Small intestine (tissue), 7 donors: ENCODE measurements around the gene SMAP1. TPM values are rescaled to one million over a fixed set of nuclear protein-coding genes. Genes with fewer than 3 reads are reported as not detected.

Experiments
- DNase-seq, 2 donors: peaks; one replicate each; pipeline versions ENCODE4 v3.0.0 to v3.0.0-alpha.2; 2013
- FAIRE-seq: peaks from 2 replicates; lab custom pipeline; 2012; peaks lifted over from hg19 to GRCh38; lab: Jason Lieb, UNC
- H3K27ac ChIP-seq, 3 donors: one replicate each; pipeline ENCODE4 v1.5.1; 2013; ENCODE audit warnings: low read length in 2 of 3, mild to moderate bottlenecking in 2 of 3, control low read depth in 1 of 3, inconsistent platforms in 1 of 3, low read depth in 1 of 3, moderate library complexity in 1 of 3
- H3K27me3 ChIP-seq, 3 donors: one replicate each; pipeline ENCODE4 v1.6.1; 2013; ENCODE audit warnings: low read length in 3 of 3, inconsistent platforms in 1 of 3; ENCODE audit not compliant: control insufficient read depth in 3 of 3, insufficient read depth in 3 of 3
- H3K36me3 ChIP-seq, 3 donors: one replicate each; pipeline ENCODE4 v1.6.1; 2013; ENCODE audit warnings: low read length in 3 of 3, inconsistent platforms in 1 of 3, low read depth in 1 of 3, mild to moderate bottlenecking in 1 of 3, moderate library complexity in 1 of 3; ENCODE audit not compliant: control insufficient read depth in 3 of 3, insufficient read depth in 2 of 3
- H3K4me1 ChIP-seq, 3 donors: one replicate each; pipeline ENCODE4 v1.6.1; 2013; ENCODE audit warnings: low read length in 2 of 3, inconsistent platforms in 1 of 3, low read depth in 1 of 3, mild to moderate bottlenecking in 1 of 3, moderate library complexity in 1 of 3; ENCODE audit not compliant: control insufficient read depth in 3 of 3, insufficient read depth in 2 of 3
- H3K4me3 ChIP-seq, 3 donors: one replicate each; pipeline ENCODE4 v1.5.1; 2013; ENCODE audit warnings: low read length in 3 of 3, control low read depth in 1 of 3, inconsistent platforms in 1 of 3, low read depth in 1 of 3, mild to moderate bottlenecking in 1 of 3, moderate library complexity in 1 of 3
- H3K9me3 ChIP-seq, 2 donors: one replicate each; pipeline ENCODE4 v1.6.1; 2013; ENCODE audit warnings: low read depth in 1 of 2, low read length in 1 of 2; ENCODE audit not compliant: control insufficient read depth in 2 of 2, insufficient read depth in 1 of 2
- WGBS, 3 donors: extraction: QIAGEN DNeasy Blood & Tissue Kit; methylation state at CpG; one replicate each; pipeline ENCODE4 v1.1.7; 2013; 5-methylcytosine and 5-hydroxymethylcytosine counted together
- polyA plus RNA-seq, 4 donors: library from polyadenylated mRNA; stranded (reverse) in 3 of 4; unstranded in 1 of 4; fragments of 200-250 nt in 3 of 4; fragments of 120-200 nt in 1 of 4; gene quantifications; one replicate each; pipeline versions ENCODE4 v1.2.1 to v1.2.3, GENCODE V29; 2013
- donor health status: healthy with polysubstance abuse.
- donor health status: control.
- donor health status: control.
- donor health status: Bipolar disorder and iron deficiency.
- donor health status: healthy.

Gene SMAP1
- polyA plus RNA-seq, 4 donors = 25.2 to 42.1 (median 37.3) TPM

DNA sequence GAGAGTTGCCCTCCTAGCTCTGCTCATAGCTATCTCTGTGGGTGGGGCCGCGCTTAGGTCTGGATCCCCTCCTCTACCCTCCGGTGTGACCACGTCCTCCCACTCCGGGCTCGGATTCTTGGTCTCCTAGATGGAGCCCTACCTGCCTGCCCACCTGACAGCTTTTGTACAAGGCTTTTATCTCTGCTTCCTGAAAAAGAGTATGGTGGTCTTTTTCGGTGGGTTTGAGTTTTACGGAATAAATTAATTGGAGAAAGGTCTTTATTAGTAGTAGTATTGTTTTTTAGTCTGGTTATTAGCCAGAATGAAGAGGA, 773 bp downstream of the SMAP1 start:
- Histone ChIP-seq H3K4me1 (peaks cover 9 to 12% (median 9%) of the 10 kb centered on the region in 3 donors), H3K27me3 (no peaks in the 10 kb centered on the region), H3K9me3 (no peaks in the 10 kb centered on the region), H3K36me3 (no peaks in the 10 kb centered on the region), H3K4me3 (peak overlapping the region; percentile 64 to 97 (median 87)), H3K27ac (peak overlapping the region; percentile 92 to 98 (median 95))
- WGBS, 3 donors = 1 to 2% (median 2%) methylated on average over 8 of the region's 8 CpGs
- FAIRE-seq (no peak), DNase-seq (no peak)

GRCh38 chr6:70669133-70669532, 1.4 kb downstream of the SMAP1 start:
- 9 to 47% (median 18%) methylated on average over 4 of the region's 4 CpGs for WGBS, 3 donors
- peaks cover 0 to 2% (median 0%) of the 10 kb centered on the region in 3 donors for H3K36me3 ChIP-seq
- peak overlapping the region in 1 of 3 donors; percentile 92 for H3K27ac ChIP-seq
- FAIRE-seq (no peak), DNase-seq (peak; percentile 62 to 68)
- no peaks in the 10 kb centered on the region for H3K9me3 ChIP-seq
- peaks cover 9 to 12% (median 9%) of the 10 kb centered on the region in 3 donors for H3K4me1 ChIP-seq
- peak overlapping the region in 2 of 3 donors; percentile 30 to 64 for H3K4me3 ChIP-seq
- no peaks in the 10 kb centered on the region for H3K27me3 ChIP-seq

DNA sequence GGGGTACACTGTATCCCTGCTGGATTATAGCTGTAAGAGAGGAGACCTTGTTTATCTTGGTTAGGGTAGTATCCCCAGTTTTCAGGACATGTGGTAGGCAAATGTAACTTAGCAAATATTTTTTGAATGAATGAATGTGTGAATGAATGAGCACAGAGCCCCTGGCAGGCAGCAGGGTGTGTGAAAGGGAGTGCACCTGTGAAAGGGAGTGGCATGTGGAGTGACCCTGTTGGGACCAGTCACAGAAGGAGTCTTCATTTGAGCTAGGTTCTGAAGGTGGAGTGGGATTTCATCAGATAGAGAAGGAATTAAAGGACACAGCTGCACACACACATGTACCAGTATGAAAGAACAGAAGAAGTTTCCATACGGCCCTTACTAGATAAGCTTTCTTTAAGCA, 4.9 kb downstream of the SMAP1 start:
- peaks cover 0 to 2% (median 0%) of the 10 kb centered on the region in 3 donors for H3K36me3 ChIP-seq
- H3K27me3 ChIP-seq = no peaks in the 10 kb centered on the region
- no peak overlapping the region for H3K27ac ChIP-seq
- H3K9me3 ChIP-seq = no peaks in the 10 kb centered on the region
- FAIRE-seq (no peak), DNase-seq (peak in 1 of 2 donors; percentile 31)
- 4 to 45% (median 8%) methylated on average over 1 of the region's 1 CpG for WGBS, 3 donors
- H3K4me3 ChIP-seq = no peak overlapping the region
- H3K4me1 ChIP-seq = peaks cover 4 to 12% (median 12%) of the 10 kb centered on the region in 3 donors

- DNase-seq (no peak), FAIRE-seq (no peak)
- H3K4me3 ChIP-seq = no peak overlapping the region
- no peak overlapping the region for H3K27ac ChIP-seq
- H3K9me3 ChIP-seq = no peaks in the 10 kb centered on the region
- H3K36me3 ChIP-seq = peaks cover 0 to 2% (median 0%) of the 10 kb centered on the region in 3 donors
- 62 to 69% (median 66%) methylated on average over 2 of the region's 2 CpGs for WGBS, 3 donors
- H3K4me1 ChIP-seq = peaks cover 4 to 12% (median 12%) of the 10 kb centered on the region in 3 donors
- no peaks in the 10 kb centered on the region for H3K27me3 ChIP-seq
These were observed 5.4 kb downstream of the SMAP1 start for GRCh38 chr6:70673054-70673453.

GRCh38 chr6:70673601-70674000, 5.9 kb downstream of the SMAP1 start:
- Histone ChIP-seq H3K27me3 (no peaks in the 10 kb centered on the region), H3K27ac (no peak overlapping the region), H3K9me3 (no peaks in the 10 kb centered on the region), H3K36me3 (peaks cover 0 to 2% (median 0%) of the 10 kb centered on the region in 3 donors), H3K4me1 (peaks cover 4 to 12% (median 12%) of the 10 kb centered on the region in 3 donors), H3K4me3 (no peak overlapping the region)
- DNase-seq = no peak
- FAIRE-seq = no peak
- WGBS, 3 donors = 29 to 57% (median 53%) methylated on average over 1 of the region's 1 CpG

- WGBS, 3 donors = 83 to 92% (median 91%) methylated on average over 3 of the region's 3 CpGs
- H3K4me3 ChIP-seq = no peak overlapping the region
- no peak for FAIRE-seq
- no peaks in the 10 kb centered on the region for H3K27me3 ChIP-seq
- H3K36me3 ChIP-seq = peaks cover 0 to 2% (median 0%) of the 10 kb centered on the region in 3 donors
- no peaks in the 10 kb centered on the region for H3K9me3 ChIP-seq
- no peak for DNase-seq
- peaks cover 4 to 12% (median 10%) of the 10 kb centered on the region in 3 donors for H3K4me1 ChIP-seq
- no peak overlapping the region for H3K27ac ChIP-seq
These were observed 8.1 kb downstream of the SMAP1 start for GRCh38 chr6:70675822-70676221.

GRCh38 chr6:70676821-70677220, 9.1 kb downstream of the SMAP1 start:
- Histone ChIP-seq H3K36me3 (peaks cover 0 to 2% (median 0%) of the 10 kb centered on the region in 3 donors), H3K9me3 (no peaks in the 10 kb centered on the region), H3K27ac (no peak overlapping the region), H3K27me3 (no peaks in the 10 kb centered on the region), H3K4me1 (peaks cover 4 to 9% (median 7%) of the 10 kb centered on the region in 3 donors), H3K4me3 (no peak overlapping the region)
- DNase-seq = no peak
- FAIRE-seq = no peak
- WGBS, 3 donors = 96 to 97% (median 97%) methylated on average over 3 of the region's 3 CpGs

GRCh38 chr6:70680396-70680795, 12.7 kb downstream of the SMAP1 start:
- H3K4me3 ChIP-seq = no peak overlapping the region
- no peak overlapping the region for H3K27ac ChIP-seq
- no peaks in the 10 kb centered on the region for H3K36me3 ChIP-seq
- WGBS, 3 donors = 73 to 80% (median 75%) methylated on average over 4 of the region's 4 CpGs
- H3K9me3 ChIP-seq = no peaks in the 10 kb centered on the region
- peaks cover 0 to 4% (median 0%) of the 10 kb centered on the region in 3 donors for H3K4me1 ChIP-seq
- H3K27me3 ChIP-seq = no peaks in the 10 kb centered on the region
- no peak for FAIRE-seq
- no peak for DNase-seq
